Activated T-cell treated with anti-CD3 and anti-CD28 coated beads, Interleukin-2, amount 50 U/mL, for 72 hours (primary cell): ENCODE results near the gene AGGF1. TPM values are rescaled to one million over a fixed set of nuclear protein-coding genes. Genes with fewer than 3 reads are reported as not detected.
A peak's percentile ranks its signal among the peaks of the same experiment; 100 is the strongest.

Source experiments
- ATAC-seq, 2 donors: fragments of 150-1000 bp; cut with Tn5 transposase; replicated peaks in 1 of 2; 2 replicates each; pipeline ENCODE4 v1.10.0; 2021; ENCODE audit warnings: moderate library complexity in 2 of 2, mild to moderate bottlenecking in 1 of 2
- DNase-seq, 2 donors: peaks; one replicate each; pipeline ENCODE4 v3.0.0; 2021 to 2022; ENCODE audit warnings: mixed read lengths in 1 of 2
- H3K27ac Mint-ChIP-seq: one replicate; pipeline ENCODE4 v1.8.0; 2022; ENCODE audit warnings: mild to moderate bottlenecking, moderate library complexity, mixed read lengths
- H3K27me3 Mint-ChIP-seq: one replicate; pipeline ENCODE4 v1.8.0; 2022; ENCODE audit warnings: low read depth, mixed read lengths
- H3K36me3 Mint-ChIP-seq, 2 donors: one replicate each; pipeline ENCODE4 v1.8.0; 2022; ENCODE audit warnings: mixed read lengths in 2 of 2, mild to moderate bottlenecking in 1 of 2; ENCODE audit not compliant: insufficient read depth in 2 of 2
- H3K4me1 Mint-ChIP-seq: one replicate; pipeline ENCODE4 v1.8.0; 2022; ENCODE audit warnings: low read depth, mixed read lengths
- H3K4me3 Mint-ChIP-seq, 2 donors: one replicate each; pipeline ENCODE4 v1.8.0; 2022; ENCODE audit warnings: mild to moderate bottlenecking in 2 of 2, mixed read lengths in 2 of 2, moderate library complexity in 2 of 2
- H3K9me3 Mint-ChIP-seq, 2 donors: one replicate each; pipeline ENCODE4 v1.8.0; 2022; ENCODE audit warnings: mixed read lengths in 2 of 2
- total RNA-seq, 2 donors: library from RNA; stranded (reverse); gene quantifications; one replicate each; pipeline ENCODE4 v1.2.3, GENCODE V29; 2022

Gene AGGF1
- total RNA-seq, 2 donors from 2014 or later = 19.1 to 22.8 TPM

DNA sequence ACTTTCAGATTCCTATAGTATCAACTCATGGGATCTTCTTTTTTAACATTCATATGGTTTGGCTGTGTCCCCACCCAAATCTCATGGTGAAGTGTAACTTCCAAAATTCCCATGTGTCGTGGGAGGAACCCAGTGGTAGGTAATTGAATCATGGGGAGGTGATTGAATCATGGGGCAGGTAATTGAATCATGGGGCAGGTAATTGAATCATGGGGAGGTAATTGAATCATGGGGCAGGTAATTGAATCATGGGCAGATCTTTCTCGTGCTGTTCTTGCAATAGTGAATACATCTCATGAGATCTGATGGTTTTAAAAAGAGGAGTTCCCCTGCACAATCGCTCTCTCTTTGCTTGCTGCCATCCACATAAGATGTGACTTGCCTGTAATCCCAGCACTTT is 21.8 kb upstream of the AGGF1 start:
- Mint-ChIP-seq H3K27ac (no peak overlapping the region), H3K4me3 (no peak overlapping the region), H3K4me1 (peaks cover 9% of the 10 kb centered on the region), H3K9me3 (no peaks in the 10 kb centered on the region), H3K27me3 (peaks cover 38% of the 10 kb centered on the region), H3K36me3 (no peaks in the 10 kb centered on the region)
- no peak for ATAC-seq
- no peak for DNase-seq

DNA sequence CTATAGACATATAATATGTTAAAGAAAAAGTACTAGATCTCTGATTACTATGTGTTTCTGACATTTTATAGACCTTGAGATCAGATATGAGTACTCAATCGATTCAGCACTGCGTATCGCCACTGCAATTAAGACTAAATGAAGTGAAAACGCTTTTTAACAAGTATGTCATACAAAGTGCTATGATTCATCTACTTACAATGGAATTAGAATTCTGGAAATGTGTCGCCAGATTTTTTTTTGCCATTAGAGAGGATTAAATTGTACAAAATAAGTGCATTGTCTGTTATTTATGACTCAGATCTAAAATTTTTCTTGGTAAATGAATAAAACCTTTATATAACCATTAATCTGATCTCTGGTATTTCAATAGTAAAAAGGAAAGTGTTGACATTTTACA is 20.0 kb upstream of the AGGF1 start:
- Mint-ChIP-seq H3K4me3 (no peak overlapping the region), H3K9me3 (no peaks in the 10 kb centered on the region), H3K4me1 (peaks cover 9% of the 10 kb centered on the region), H3K27me3 (peaks cover 25% of the 10 kb centered on the region), H3K27ac (no peak overlapping the region), H3K36me3 (no peaks in the 10 kb centered on the region)
- ATAC-seq (no peak), DNase-seq (no peak)

DNA sequence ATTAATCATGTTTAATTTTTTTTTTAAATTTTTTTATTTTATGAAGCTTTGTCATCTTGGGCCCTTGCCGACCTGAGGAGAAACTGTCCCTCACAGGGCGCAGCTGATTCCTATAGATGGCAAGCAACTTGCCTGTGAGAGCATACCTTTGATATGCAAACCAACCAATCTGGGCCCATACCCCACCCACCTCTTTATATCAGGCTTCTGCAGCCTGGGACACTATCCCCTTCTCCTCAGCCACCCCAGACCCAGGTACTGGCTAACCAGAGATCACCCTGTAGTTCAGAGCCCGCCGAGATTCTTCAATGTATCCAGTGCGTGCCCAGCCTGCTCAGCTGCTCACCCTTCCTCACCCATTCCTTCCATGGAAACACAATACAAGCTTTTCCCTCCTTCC is 18.7 kb upstream of the AGGF1 start:
- Mint-ChIP-seq H3K9me3 (no peaks in the 10 kb centered on the region), H3K27me3 (peaks cover 21% of the 10 kb centered on the region), H3K4me1 (peaks cover 9% of the 10 kb centered on the region), H3K27ac (no peak overlapping the region), H3K36me3 (no peaks in the 10 kb centered on the region), H3K4me3 (no peak overlapping the region)
- DNase-seq (no peak), ATAC-seq (no peak)

DNA sequence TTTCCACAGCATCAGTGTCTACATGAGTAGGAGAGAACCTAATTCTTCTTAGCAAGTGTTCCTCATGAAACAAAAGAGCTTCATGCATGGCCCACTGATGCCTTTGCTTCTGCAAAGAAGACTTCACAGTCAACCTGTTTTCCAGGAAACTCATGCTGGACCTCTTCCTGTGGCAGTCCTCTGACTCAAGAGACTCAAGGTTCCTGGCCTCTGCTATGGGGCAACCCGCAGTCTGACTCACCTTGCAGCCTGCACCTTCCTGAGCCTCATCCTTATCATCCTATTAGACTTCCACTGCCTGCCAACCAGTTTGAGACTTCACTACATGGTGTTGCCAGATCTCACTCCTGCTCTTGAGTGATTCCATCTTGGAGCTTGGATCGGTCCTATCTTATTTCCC is 17.6 kb upstream of the AGGF1 start:
- H3K4me3 Mint-ChIP-seq = no peak overlapping the region
- no peaks in the 10 kb centered on the region for H3K36me3 Mint-ChIP-seq
- no peak overlapping the region for H3K27ac Mint-ChIP-seq
- H3K27me3 Mint-ChIP-seq = peaks cover 17% of the 10 kb centered on the region
- no peaks in the 10 kb centered on the region for H3K9me3 Mint-ChIP-seq
- peak; percentile 52 to 72 for ATAC-seq
- DNase-seq = peak in 1 of 2 donors; percentile 10
- peaks cover 9% of the 10 kb centered on the region for H3K4me1 Mint-ChIP-seq

DNA sequence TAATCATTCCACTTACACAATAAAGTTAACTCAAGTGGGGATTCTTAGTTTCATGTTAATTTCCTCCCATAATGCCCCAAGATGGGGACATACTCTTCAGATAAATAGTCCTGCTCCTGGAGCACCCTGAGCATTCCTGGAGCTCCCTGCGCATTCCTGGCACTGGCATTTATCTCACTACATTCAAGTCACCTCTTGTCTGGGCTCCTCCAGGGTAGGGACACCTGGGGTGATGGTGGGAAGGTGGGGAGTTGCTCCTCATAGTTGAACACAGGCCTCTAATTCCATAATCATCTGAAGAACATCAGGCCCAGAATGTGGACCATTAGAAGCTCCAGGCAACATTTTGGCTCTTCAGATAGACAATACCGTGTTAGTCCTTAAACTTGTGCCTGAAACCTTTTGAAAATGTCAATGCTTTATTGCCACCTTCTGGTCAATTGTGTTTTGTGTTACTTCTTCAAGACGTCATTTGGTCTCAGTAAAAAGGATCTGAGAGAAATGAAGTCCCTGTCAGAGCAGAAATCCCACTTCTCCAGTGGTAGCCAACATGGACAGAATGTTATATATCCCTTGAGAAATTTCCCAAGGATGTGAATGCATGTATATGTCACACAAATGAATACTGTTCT is 14.2 kb upstream of the AGGF1 start:
- ATAC-seq (no peak), DNase-seq (no peak)
- Mint-ChIP-seq H3K4me1 (peaks cover 9% of the 10 kb centered on the region), H3K4me3 (no peak overlapping the region), H3K27me3 (peaks cover 17% of the 10 kb centered on the region), H3K9me3 (no peaks in the 10 kb centered on the region), H3K36me3 (no peaks in the 10 kb centered on the region), H3K27ac (no peak overlapping the region)

DNA sequence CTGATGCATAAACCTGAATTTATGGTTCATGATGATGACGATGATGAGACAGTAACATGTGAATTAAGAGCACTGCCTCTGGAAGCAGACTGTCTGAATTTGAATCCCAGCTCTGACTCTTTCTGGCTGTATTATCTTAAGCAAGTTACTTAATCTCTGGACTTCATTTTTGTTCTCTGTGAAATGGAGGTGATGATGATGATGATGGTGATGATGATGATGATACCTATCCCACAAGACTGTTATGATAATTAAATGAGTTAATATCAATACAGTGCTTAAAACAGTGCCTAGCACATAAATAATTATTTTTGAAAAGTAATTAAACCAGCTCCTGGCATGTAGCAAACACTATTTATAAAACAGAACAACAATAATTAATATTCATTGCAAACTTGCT is 13.2 kb upstream of the AGGF1 start:
- no peaks in the 10 kb centered on the region for H3K9me3 Mint-ChIP-seq
- no peak overlapping the region for H3K27ac Mint-ChIP-seq
- ATAC-seq (no peak), DNase-seq (no peak)
- no peaks in the 10 kb centered on the region for H3K36me3 Mint-ChIP-seq
- peaks cover 9% of the 10 kb centered on the region for H3K4me1 Mint-ChIP-seq
- H3K4me3 Mint-ChIP-seq = no peak overlapping the region
- H3K27me3 Mint-ChIP-seq = peaks cover 22% of the 10 kb centered on the region

DNA sequence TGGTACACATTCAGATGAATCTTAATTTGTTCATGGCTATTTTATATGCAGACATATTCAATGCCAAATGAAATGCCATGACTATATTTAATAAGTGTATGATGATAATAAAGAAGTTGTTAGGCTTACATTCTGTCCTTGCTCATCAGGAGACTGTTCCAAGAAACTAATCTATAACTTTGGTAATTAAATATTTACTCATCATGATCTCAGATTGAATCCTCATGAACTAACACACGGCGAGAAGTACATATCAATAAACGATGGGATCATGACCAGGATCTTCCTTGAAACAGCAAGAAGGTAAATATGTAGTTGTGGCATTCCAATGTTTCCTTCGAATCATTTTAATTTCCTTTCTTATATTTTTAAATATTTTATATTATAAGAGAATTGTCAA is 12.5 kb upstream of the AGGF1 start:
- Mint-ChIP-seq H3K4me3 (no peak overlapping the region), H3K27ac (no peak overlapping the region), H3K36me3 (no peaks in the 10 kb centered on the region), H3K9me3 (no peaks in the 10 kb centered on the region), H3K4me1 (peaks cover 4% of the 10 kb centered on the region), H3K27me3 (peaks cover 29% of the 10 kb centered on the region)
- DNase-seq (no peak), ATAC-seq (no peak)

DNA sequence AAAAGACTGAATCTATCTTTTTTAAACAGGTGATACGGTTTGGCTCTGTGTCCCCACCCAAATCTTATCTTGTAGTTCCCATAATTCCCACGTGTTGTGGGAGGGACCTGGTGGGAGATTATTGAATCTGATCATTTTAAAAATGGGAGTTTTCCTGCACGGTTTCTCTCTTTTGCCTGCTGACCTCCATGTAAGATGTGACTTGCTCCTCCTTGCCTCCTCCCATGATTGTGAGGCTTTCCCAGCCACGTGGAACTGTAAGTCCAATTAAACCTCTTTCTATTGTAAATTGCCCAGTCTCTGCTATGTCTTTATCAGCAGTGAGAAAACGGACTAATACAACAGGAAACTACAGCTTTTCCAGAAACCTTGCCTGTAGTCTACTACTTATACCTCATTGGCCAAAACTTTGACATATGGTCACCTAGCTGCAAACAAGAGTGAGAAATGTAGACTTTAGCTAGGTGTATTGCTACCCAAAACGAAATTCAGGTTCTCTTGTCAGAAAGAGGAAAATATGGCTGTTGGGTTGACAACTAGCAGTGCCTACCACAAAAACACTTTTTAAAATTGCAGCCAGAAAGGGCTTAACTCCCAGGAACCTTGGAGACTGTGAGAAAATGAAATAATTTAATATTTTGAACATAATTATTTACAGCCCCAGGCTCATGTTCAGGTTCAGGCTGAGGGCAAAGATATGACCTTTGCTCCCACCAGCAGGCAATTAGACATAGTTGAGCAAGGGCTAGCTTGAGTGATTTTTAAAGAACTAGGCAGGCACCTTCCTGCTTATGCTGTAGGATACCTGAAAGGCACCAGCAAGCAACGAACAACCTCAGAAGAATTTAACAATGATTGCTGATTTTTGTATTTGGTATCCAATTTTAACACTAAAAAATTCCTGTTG is 7.4 kb upstream of the AGGF1 start:
- Mint-ChIP-seq H3K27ac (no peak overlapping the region), H3K4me1 (no peaks in the 10 kb centered on the region), H3K4me3 (no peak overlapping the region), H3K36me3 (no peaks in the 10 kb centered on the region), H3K27me3 (peaks cover 22% of the 10 kb centered on the region), H3K9me3 (no peaks in the 10 kb centered on the region)
- no peak for DNase-seq
- no peak for ATAC-seq

DNA sequence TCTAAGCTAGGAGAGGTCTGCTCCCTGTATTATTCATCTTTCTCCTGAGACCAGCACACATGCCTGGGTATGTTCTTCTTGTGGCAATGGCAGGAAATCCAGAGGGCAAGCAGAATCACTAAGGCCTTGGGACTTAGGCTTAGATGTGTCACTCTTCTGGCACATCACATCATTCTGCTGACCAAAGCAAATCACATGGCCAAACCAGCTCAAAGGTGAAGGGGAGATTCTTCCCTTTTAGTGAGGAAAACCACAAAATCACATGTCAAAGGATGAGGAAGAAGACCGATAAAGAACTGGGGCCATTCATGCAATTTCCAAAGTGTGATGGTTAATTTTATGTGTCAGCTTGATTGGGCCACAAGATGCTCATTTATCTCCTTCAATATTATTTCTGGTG is 5.7 kb upstream of the AGGF1 start:
- Mint-ChIP-seq H3K36me3 (peaks cover 11 to 14% of the 10 kb centered on the region in 2 donors), H3K4me3 (no peak overlapping the region), H3K27ac (no peak overlapping the region), H3K27me3 (peaks cover 18% of the 10 kb centered on the region), H3K4me1 (no peaks in the 10 kb centered on the region), H3K9me3 (peaks cover 7 to 11% of the 10 kb centered on the region in 2 donors)
- ATAC-seq (no peak), DNase-seq (no peak)

DNA sequence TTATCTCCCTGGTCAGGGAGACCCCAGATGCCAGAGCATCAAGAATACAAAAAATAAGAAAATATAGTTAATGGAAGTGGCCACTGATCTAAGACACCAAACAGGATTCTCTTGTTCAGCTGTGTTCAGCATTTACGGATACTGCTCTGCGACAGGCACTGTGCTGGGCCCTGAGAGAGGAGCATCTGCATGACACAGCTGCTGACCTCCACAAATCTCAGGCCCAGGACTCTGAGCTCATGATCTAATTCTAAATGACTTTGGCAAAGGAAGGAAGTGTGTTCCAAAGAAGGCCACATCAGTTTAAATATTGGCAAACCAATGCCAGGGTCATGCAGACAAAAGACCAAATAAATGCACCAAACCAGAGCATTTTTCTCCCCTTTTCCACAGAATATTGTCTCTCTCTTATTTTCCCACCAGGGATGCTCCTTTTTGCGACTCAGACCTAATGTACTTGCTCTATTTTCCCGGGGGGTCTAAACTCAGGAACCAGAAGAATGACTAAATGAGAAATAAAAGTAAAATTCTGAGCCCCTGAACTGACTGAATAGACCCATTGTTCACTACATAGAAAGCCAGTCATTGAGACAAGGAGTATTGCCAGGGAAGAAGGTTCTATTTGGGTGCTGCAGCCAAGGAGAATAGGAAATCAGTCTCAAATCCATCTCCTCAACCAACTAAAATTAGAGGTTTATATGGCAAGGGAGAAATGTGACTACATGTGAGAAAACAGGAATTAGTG is 1.4 kb upstream of the AGGF1 start:
- ATAC-seq (no peak), DNase-seq (no peak)
- Mint-ChIP-seq H3K4me3 (peak overlapping the region in 1 of 2 donors; percentile 91), H3K36me3 (peaks cover 17 to 20% of the 10 kb centered on the region in 2 donors), H3K4me1 (peaks cover 29% of the 10 kb centered on the region), H3K27me3 (no peaks in the 10 kb centered on the region), H3K9me3 (peaks cover 7 to 11% of the 10 kb centered on the region in 2 donors), H3K27ac (no peak overlapping the region)

DNA sequence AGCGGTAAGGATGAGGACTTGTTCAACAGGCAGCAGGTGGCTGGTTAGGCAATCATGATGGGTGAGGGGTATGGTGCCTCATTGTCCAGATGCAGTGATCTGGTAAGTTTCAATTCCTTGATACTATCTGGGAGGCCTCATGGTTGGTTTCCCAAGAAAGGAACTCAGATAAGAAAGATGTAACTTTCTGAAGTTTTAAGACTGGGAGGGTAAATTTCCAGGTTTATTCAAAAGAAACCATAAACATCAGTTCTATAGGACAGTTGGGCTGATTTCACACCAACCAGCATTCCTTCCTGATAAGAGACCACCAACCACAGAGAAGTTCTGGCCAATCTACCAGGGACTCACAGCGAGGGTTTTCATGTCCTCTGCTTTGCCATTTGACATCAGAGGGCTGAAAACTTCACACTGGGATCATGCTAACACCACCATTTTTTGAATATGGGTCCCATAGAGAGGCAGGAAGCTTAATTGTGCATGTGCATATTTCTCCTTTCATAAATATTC is 773 bp upstream of the AGGF1 start:
- peaks cover 7 to 11% of the 10 kb centered on the region in 2 donors for H3K9me3 Mint-ChIP-seq
- H3K27me3 Mint-ChIP-seq = no peaks in the 10 kb centered on the region
- ATAC-seq = no peak
- no peak overlapping the region for H3K27ac Mint-ChIP-seq
- peaks cover 17 to 20% of the 10 kb centered on the region in 2 donors for H3K36me3 Mint-ChIP-seq
- H3K4me3 Mint-ChIP-seq = peak overlapping the region; percentile 91 to 97
- DNase-seq = no peak
- peaks cover 29% of the 10 kb centered on the region for H3K4me1 Mint-ChIP-seq

DNA sequence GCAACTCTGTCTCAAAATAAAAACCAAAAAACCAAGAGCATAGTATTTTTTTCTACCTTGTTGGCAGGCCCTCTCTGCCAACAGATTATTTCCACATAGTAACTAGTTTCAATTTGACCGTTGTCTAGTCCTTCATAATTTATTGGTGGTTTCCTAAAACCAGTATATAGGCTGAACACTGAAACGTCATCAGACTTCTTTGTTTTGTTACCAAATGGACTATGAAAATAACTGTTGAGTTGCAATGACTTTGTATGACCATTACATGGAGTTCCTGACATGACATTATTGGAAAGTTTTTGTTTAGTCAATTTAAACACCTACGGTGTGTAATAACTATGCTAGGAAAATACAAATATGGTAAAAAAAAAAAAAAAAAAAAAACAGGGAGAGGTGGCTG is 1.7 kb downstream of the AGGF1 start:
- Mint-ChIP-seq H3K9me3 (peaks cover 7 to 11% of the 10 kb centered on the region in 2 donors), H3K27ac (peak overlapping the region; percentile 94), H3K4me3 (peak overlapping the region; percentile 91 to 97), H3K4me1 (peaks cover 29% of the 10 kb centered on the region), H3K36me3 (peaks cover 17 to 26% of the 10 kb centered on the region in 2 donors), H3K27me3 (no peaks in the 10 kb centered on the region)
- ATAC-seq = peak in 1 of 2 donors; percentile 6
- DNase-seq = no peak

DNA sequence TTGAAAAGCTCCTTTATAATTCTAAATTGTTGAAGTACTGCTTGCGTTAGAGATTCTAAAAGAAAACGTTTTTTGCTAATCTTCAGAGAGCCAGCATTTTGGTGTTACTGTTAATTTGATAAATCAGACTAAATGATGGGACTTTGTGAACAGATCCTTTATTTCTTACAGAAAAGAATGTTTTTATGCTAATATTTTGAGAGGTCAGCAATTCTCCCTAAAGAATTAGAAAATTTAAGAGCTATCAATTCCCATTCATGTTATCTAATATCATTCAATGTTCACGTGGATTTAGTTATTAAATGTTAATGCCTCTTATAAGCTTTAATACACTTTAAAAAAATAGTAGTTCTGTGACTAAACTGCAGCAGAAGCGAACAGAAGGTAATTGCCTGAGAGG is 2.4 kb downstream of the AGGF1 start:
- DNase-seq (no peak), ATAC-seq (no peak)
- Mint-ChIP-seq H3K27ac (no peak overlapping the region), H3K36me3 (peaks cover 17 to 31% of the 10 kb centered on the region in 2 donors), H3K27me3 (no peaks in the 10 kb centered on the region), H3K4me3 (no peak overlapping the region), H3K9me3 (peaks cover 7 to 11% of the 10 kb centered on the region in 2 donors), H3K4me1 (peaks cover 29% of the 10 kb centered on the region)
